Left lung (tissue), 10 donors: ENCODE data around the gene GNG7. TPM values are rescaled to one million over a fixed set of nuclear protein-coding genes. Genes with fewer than 3 reads are reported as not detected.
"Not testable (repeated sequence)": the region's sequence is repeated elsewhere in the genome, so short reads cannot be mapped to it uniquely, and the experiment has no call there.

ENCODE experiments used
- ATAC-seq: fragments of 200-7000 bp; cut with Tn5 transposase; one replicate; pipeline ENCODE4 v1.9.1; 2020; ENCODE audit warnings: moderate library complexity
- DNase-seq, 4 donors: peaks; one replicate each; pipeline ENCODE4 v3.0.0-alpha.2; 2013 to 2020
- H3K27ac ChIP-seq, 2 donors: fragments of 200-600 bp; sonication (generic) in 1 of 2; one replicate each; pipeline versions ENCODE4 v1.5.0 to v1.8.0; 2020 to 2021
- H3K27me3 ChIP-seq, 2 donors: fragments of 200-600 bp; sonication (generic) in 1 of 2; one replicate each; pipeline versions ENCODE4 v1.5.0 to v1.8.0; 2020 to 2021
- H3K36me3 ChIP-seq, 2 donors: fragments of 200-600 bp; sonication (generic) in 1 of 2; one replicate each; pipeline versions ENCODE4 v1.5.0 to v1.8.0; 2020 to 2021
- H3K4me1 ChIP-seq, 2 donors: fragments of 200-600 bp; one replicate each; pipeline ENCODE4 v1.8.0; 2021
- H3K4me3 ChIP-seq, 2 donors: fragments of 200-600 bp; sonication (generic) in 1 of 2; one replicate each; pipeline versions ENCODE4 v1.5.0 to v1.8.0; 2020 to 2021; ENCODE audit warnings: mild to moderate bottlenecking in 1 of 2
- H3K9me3 ChIP-seq, 2 donors: fragments of 200-600 bp; sonication (generic) in 1 of 2; one replicate each; pipeline versions ENCODE4 v1.5.0 to v1.8.0; 2020 to 2021
- CTCF ChIP-seq, 2 donors: fragments of 200-600 bp; sonication (generic) in 1 of 2; IDR thresholded peaks; one replicate each; pipeline versions ENCODE4 v1.5.0 to v1.8.0; 2021; ENCODE audit warnings: antibody characterized with exemption in 2 of 2
- intact Hi-C, 2 donors: fragments of 100-400 bp; cut with DNase I; formaldehyde crosslinking; loops; one replicate each; pipeline versions ENCODE4 v1.11.2 to v1.14.2; 2022
- polyA plus RNA-seq, 6 donors: library from polyadenylated mRNA; unstranded; fragments of 120-200 nt; gene quantifications; one replicate each; pipeline ENCODE4 v1.2.1, GENCODE V29; 2013; ENCODE audit not compliant: insufficient read length in 6 of 6
- total RNA-seq, 2 donors: library from RNA; stranded (reverse); fragmentation: NEBNext Ultra II Directional; extraction: Animal tissue kit (Norgen Biotek cat#: 25700); gene quantifications; one replicate each; pipeline ENCODE4 v1.2.1, GENCODE V29; 2021
- donor health status: DM: no; HTN: yes; CAD: no.
- donor health status: DM: no; HTN: no; CAD: no.

Gene GNG7
- total and polyA plus RNA-seq, 8 donors, result 3.8 to 7.1 (median 5.5) TPM

DNA sequence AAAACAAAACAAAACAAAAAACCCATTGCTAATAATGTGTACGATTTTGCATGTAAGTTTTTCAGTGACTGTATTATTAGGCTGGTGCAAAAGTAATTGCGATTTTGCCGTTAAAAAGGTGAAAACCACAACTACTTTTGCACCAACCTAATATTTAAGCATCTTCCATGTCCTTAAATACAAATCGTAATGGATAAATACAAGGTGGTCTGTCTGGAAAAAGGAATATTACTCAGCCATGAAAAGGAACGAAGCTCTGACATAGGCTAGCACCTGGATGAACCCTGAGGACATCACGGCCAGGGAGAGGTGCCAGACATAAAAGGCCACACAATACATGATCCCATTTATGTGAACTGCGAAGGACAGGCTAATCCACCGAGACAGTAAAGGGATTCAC is 193.4 kb downstream of the GNG7 start:
- no peak for TF ChIP-seq CTCF (IDR thresholded peaks at IDR 0.05)
- no peaks in the 10 kb centered on the region for H3K36me3 ChIP-seq
- H3K27me3 ChIP-seq, result no peaks in the 10 kb centered on the region
- H3K27ac ChIP-seq, result no peak overlapping the region
- intact Hi-C loops, result no loop called here
- no peak for ATAC-seq
- no peak overlapping the region for H3K4me3 ChIP-seq
- H3K4me1 ChIP-seq, result peaks cover 0 to 21% of the 10 kb centered on the region in 2 donors
- peak in 1 of 4 donors; percentile 19 for DNase-seq
- no peaks in the 10 kb centered on the region for H3K9me3 ChIP-seq

DNA sequence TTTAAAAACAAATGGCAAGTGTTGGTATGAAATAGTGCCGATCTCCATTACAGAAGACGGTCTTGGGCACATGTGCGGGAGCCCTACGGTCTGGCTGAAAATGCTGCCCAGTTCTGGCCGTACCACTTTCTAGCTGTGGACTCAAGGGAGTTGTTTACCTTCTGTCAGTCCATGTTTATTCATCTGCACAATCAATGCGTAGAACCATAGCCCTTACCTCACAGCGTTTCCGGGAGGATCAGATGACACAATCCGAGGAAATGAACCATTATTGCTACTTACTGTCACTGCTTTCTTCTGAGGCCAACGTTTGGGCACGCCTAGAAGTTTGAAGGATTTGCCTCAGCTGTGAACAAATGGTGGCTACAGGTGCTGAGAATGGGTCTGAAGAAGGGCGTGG is 195.4 kb downstream of the GNG7 start:
- intact Hi-C loops, result no loop called here
- no peak for TF ChIP-seq CTCF (IDR thresholded peaks at IDR 0.05)
- H3K27me3 ChIP-seq, result no peaks in the 10 kb centered on the region
- peak; percentile 83 for ATAC-seq
- DNase-seq, result peak in 1 of 4 donors; percentile 73
- peak overlapping the region in 1 of 2 donors; percentile 69 for H3K27ac ChIP-seq
- H3K36me3 ChIP-seq, result no peaks in the 10 kb centered on the region
- H3K4me1 ChIP-seq, result peaks cover 0 to 29% of the 10 kb centered on the region in 2 donors
- no peaks in the 10 kb centered on the region for H3K9me3 ChIP-seq
- H3K4me3 ChIP-seq, result peak overlapping the region in 1 of 2 donors; percentile 9

- Histone ChIP-seq H3K27ac (peak overlapping the region in 1 of 2 donors; percentile 69), H3K4me1 (peaks cover 0 to 29% of the 10 kb centered on the region in 2 donors)
- ATAC-seq, H3K9me3 ChIP-seq, H3K27me3 ChIP-seq, H3K36me3 ChIP-seq, intact Hi-C loops, H3K4me3 ChIP-seq, DNase-seq: not testable (repeated sequence)
These were observed 195.8 kb downstream of the GNG7 start for GRCh38 chr19:2506656-2507055.

- TF ChIP-seq CTCF (IDR thresholded peaks at IDR 0.05), result no peak
- no peaks in the 10 kb centered on the region for H3K27me3 ChIP-seq
- H3K4me1 ChIP-seq, result peaks cover 0 to 32% of the 10 kb centered on the region in 2 donors
- ATAC-seq (peak; percentile 28), DNase-seq (no peak)
- H3K27ac ChIP-seq, result no peak overlapping the region
- no peaks in the 10 kb centered on the region for H3K9me3 ChIP-seq
- intact Hi-C loops, result no loop called here
- no peak overlapping the region for H3K4me3 ChIP-seq
- H3K36me3 ChIP-seq, result no peaks in the 10 kb centered on the region
These were observed 198.9 kb downstream of the GNG7 start for GRCh38 chr19:2503521-2504109.

DNA sequence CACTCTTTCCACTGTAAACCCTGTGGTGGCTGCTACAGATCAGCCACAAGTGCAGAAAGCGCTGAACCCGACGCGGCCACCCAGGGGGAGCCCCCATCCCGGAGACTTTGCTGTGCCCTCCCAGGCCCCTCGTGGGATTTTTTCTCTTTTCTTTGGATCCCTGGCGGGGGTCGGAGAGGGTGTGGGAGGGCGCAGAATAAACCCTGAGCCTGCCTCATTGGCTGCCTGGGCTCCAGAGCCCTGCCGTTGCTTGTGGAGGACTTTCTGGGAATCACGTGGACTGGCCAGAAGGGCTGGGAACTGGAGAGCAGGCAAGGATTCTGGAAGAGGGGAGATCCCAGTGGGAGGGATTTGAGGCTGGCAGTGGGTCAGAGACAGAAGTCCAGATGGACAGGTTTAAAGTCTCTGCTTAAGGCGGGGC is 201.6 kb downstream of the GNG7 start:
- Histone ChIP-seq H3K4me1 (peaks cover 3 to 18% of the 10 kb centered on the region in 2 donors), H3K27me3 (no peaks in the 10 kb centered on the region), H3K9me3 (no peaks in the 10 kb centered on the region), H3K36me3 (no peaks in the 10 kb centered on the region), H3K27ac (no peak overlapping the region), H3K4me3 (no peak overlapping the region)
- intact Hi-C loops, result no loop called here
- TF ChIP-seq CTCF (IDR thresholded peaks at IDR 0.05), result no peak
- ATAC-seq (peak; percentile 83), DNase-seq (peak in 1 of 4 donors; percentile 51)

DNA sequence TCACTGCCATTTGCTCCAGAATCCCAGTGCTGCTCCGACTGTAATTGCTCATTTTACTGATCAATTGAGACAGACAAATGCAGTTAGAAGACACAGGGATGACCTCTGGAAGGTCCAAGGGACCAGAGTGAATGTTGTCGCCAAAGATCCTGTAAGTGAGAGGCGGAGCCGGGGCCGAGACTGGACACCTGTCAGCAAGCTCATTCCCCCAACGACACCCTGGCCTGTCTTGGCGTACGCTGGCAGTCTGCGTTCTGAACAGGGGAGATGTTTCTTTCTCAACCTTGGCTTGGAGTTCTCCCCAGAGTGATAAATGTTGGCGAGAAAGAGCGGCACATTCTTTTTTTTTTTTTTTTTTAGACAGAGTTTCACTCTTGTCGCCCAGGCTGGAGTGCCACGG is 202.3 kb downstream of the GNG7 start:
- intact Hi-C loops, result no loop called here
- Histone ChIP-seq H3K9me3 (no peaks in the 10 kb centered on the region), H3K4me1 (peaks cover 10 to 25% of the 10 kb centered on the region in 2 donors), H3K4me3 (no peak overlapping the region), H3K36me3 (no peaks in the 10 kb centered on the region), H3K27me3 (no peaks in the 10 kb centered on the region), H3K27ac (no peak overlapping the region)
- ATAC-seq (no peak), DNase-seq (no peak)
- no peak for TF ChIP-seq CTCF (IDR thresholded peaks at IDR 0.05)
